Vagina (tissue), 2 donors: Measurements from ENCODE around the gene DPYSL5.

Experiments
- CTCF ChIP-seq, 3 experiments: fragments of 450-650 bp in 2 of 3; fragments of 200-600 bp in 1 of 3; sonication (generic) in 1 of 3; IDR thresholded peaks; one replicate each; pipeline ENCODE4 v1.5.1; 2017 to 2019; ENCODE audit warnings: antibody characterized with exemption in 3 of 3, mild to moderate bottlenecking in 2 of 3, moderate library complexity in 2 of 3
- POLR2A ChIP-seq, 2 donors: fragments of 450-650 bp; IDR thresholded peaks; one replicate each; pipeline ENCODE4 v1.6.1; 2017; ENCODE audit warnings: antibody characterized with exemption in 2 of 2, mild to moderate bottlenecking in 2 of 2, moderate library complexity in 2 of 2
- POLR2AphosphoS5 ChIP-seq, 2 donors: sonication (generic); formaldehyde crosslinking; IDR thresholded peaks; one replicate each; pipeline ENCODE4 v1.9.0; 2017; ENCODE audit warnings: antibody characterized with exemption in 2 of 2, mild to moderate bottlenecking in 2 of 2, low read depth in 1 of 2; ENCODE audit not compliant: insufficient read depth in 1 of 2

DNA sequence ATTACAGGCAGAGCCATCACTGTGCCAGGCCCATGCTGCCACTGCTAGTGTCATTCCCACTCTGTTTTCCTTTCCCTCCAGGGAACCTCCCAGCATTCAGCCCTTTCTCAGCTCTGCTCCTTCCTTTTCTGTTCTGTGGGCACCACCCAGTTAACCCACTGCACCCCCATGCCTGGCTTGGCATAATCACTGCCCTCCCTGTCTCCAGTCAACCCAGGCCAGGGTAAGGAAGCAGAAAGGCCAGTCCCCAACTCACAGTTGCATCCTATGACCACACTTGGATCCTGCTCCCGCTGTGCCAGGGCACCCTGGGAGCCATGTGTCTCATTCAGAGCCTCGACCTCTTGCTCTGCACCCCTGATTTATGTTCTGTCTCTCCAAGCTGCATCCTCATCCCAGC lies 32.2 kb downstream of the DPYSL5 start:
- TF ChIP-seq CTCF (IDR thresholded peaks at IDR 0.05) = no peak
- TF ChIP-seq POLR2AphosphoS5 (IDR thresholded peaks at IDR 0.05; ENCODE audit: insufficient read depth in 1 of 2, low read depth in 1 of 2) = no peak
- TF ChIP-seq POLR2A (IDR thresholded peaks at IDR 0.05) = no peak
